Activated naive CD8-positive, alpha-beta T cell treated with anti-CD3 and anti-CD28 coated beads, Interleukin-2, amount 50 U/mL, for 24 hours (primary cell): ENCODE data around the gene ONECUT2.

Experiments used
- ATAC-seq: fragments of 150-1000 bp; cut with Tn5 transposase; one replicate; pipeline ENCODE4 v1.10.0; 2021
- DNase-seq: peaks from one replicate; pipeline ENCODE4 v3.0.0; 2021
- H3K27ac Mint-ChIP-seq: one replicate; pipeline ENCODE4 v1.8.0; 2021; ENCODE audit warnings: mild to moderate bottlenecking, mixed read lengths
- H3K27me3 Mint-ChIP-seq: one replicate; pipeline ENCODE4 v1.8.0; 2021; ENCODE audit warnings: mixed read lengths
- H3K36me3 Mint-ChIP-seq: one replicate; pipeline ENCODE4 v1.8.0; 2021; ENCODE audit warnings: low read depth, mixed read lengths
- H3K4me1 Mint-ChIP-seq: one replicate; pipeline ENCODE4 v1.8.0; 2021; ENCODE audit warnings: mixed read lengths
- H3K4me3 Mint-ChIP-seq: one replicate; pipeline ENCODE4 v1.8.0; 2021; ENCODE audit warnings: mild to moderate bottlenecking, moderate library complexity, mixed read lengths
- H3K9me3 Mint-ChIP-seq: one replicate; pipeline ENCODE4 v1.8.0; 2021; ENCODE audit warnings: mixed read lengths

Gene ONECUT2

GRCh38 chr18:57427429-57428201, 7.6 kb upstream of the ONECUT2 start:
- no peak overlapping the region for H3K4me3 Mint-ChIP-seq
- peaks cover 20% of the 10 kb centered on the region for H3K9me3 Mint-ChIP-seq
- ATAC-seq = no peak
- H3K27ac Mint-ChIP-seq = no peak overlapping the region
- DNase-seq = no peak
- peaks cover 68% of the 10 kb centered on the region for H3K27me3 Mint-ChIP-seq
- H3K36me3 Mint-ChIP-seq = peaks cover 11% of the 10 kb centered on the region
- H3K4me1 Mint-ChIP-seq = peaks cover 14% of the 10 kb centered on the region

GRCh38 chr18:57428221-57429150, 6.7 kb upstream of the ONECUT2 start:
- peaks cover 14% of the 10 kb centered on the region for H3K4me1 Mint-ChIP-seq
- ATAC-seq (no peak), DNase-seq (peak; percentile 2)
- no peak overlapping the region for H3K4me3 Mint-ChIP-seq
- peaks cover 13% of the 10 kb centered on the region for H3K36me3 Mint-ChIP-seq
- H3K9me3 Mint-ChIP-seq = peaks cover 20% of the 10 kb centered on the region
- H3K27ac Mint-ChIP-seq = no peak overlapping the region
- peaks cover 71% of the 10 kb centered on the region for H3K27me3 Mint-ChIP-seq

DNA sequence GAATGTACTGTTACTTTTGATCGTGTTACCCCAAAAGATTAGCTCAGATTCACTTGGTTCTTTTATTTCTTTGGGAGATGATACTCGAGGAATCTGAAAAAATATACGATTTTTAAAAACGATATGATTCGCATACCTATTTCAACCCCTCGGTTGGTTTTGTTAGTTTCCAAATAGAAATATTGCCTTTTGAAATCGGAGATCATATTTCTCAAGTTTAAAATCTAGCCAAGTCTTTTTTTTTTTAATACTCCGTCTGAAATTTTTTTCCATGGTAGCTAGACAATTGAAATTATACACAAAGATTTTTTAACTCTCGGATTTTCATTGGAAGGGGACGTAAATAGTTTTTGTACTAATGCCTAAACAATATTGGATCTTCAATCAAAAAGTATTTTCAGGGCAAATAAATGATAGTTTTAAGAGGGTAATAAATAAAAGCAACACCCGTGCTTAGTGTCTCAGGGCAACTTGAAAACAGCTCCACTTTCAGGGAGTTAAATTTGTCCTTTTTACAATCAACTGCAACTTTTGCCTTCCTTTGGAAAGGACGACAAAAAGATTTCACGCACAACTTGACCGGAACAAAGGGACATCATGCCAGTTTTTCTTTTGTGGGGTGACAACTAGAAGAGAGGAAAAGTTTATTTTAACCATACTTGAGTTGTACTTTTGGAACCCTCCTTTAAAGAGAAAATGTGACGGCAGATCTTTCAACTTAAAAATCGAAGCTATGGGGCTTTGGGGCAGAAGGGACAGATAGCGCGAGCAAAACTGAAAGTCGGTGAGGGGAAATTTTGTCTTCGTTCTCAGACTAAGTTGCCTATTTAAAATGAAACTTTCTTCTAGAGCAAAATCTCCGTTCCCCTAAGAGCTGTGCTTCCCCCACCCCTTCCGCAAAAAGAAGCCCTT, 5.8 kb upstream of the ONECUT2 start:
- Mint-ChIP-seq H3K36me3 (peaks cover 13% of the 10 kb centered on the region), H3K4me3 (peak overlapping the region; percentile 11), H3K27me3 (peaks cover 80% of the 10 kb centered on the region), H3K27ac (peak overlapping the region; percentile 39), H3K9me3 (peaks cover 20% of the 10 kb centered on the region), H3K4me1 (peaks cover 20% of the 10 kb centered on the region)
- ATAC-seq (no peak), DNase-seq (no peak)

DNA sequence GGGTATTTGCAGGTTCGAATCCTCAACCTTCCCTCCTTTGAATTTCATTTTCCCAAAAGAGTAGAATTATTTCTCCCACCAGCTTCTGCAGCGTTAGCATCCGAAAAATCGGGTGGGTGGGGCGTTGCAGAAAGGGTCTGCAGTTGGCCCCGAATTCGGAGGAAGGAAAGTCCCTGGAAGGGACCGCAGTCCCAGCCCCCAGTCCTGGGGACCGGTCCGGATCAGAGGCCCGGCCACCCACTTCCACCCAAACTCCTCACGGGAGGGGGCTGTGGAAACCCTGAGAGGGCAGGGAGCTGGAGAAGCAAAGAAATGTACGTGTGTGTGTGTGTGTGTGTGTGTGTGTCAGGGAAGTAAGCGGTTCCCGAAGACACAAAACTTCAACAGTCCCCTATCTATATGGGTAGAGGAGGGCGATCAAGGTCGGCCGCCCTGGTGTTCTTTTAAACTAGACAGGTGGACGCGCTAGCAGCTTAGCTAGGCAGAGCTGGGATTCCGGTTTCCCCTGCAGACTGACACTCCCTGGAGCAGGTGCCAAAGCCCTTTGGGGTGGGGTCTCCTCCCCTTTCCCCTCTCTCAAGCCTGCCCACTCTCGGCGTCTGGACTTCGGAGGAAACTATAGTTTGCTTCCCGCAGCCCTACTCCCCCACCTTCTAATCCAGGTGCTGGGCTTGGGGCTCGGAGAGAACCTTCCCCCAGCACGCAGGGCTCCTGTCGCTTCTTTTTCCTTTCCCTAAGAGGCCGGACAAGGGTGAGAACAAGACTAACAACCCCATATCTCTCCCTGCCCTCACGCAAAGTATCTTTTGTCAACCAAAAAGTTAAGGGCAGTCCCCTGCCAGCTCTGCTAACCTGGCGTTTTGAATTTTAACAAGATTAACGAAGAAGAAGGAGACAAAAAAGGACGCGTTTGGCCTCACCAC, 4.8 kb upstream of the ONECUT2 start:
- peaks cover 26% of the 10 kb centered on the region for H3K4me1 Mint-ChIP-seq

GRCh38 chr18:57431002-57431382, 4.2 kb upstream of the ONECUT2 start:
- no peak for ATAC-seq
- no peak overlapping the region for H3K4me3 Mint-ChIP-seq

More for the DNA sequence above, 4.8 kb upstream of the ONECUT2 start:
- H3K27me3 Mint-ChIP-seq = peaks cover 77% of the 10 kb centered on the region
- H3K36me3 Mint-ChIP-seq = peaks cover 13% of the 10 kb centered on the region
- DNase-seq (no peak), ATAC-seq (no peak)
- H3K9me3 Mint-ChIP-seq = peaks cover 20% of the 10 kb centered on the region
- no peak overlapping the region for H3K4me3 Mint-ChIP-seq
- H3K27ac Mint-ChIP-seq = no peak overlapping the region

DNA sequence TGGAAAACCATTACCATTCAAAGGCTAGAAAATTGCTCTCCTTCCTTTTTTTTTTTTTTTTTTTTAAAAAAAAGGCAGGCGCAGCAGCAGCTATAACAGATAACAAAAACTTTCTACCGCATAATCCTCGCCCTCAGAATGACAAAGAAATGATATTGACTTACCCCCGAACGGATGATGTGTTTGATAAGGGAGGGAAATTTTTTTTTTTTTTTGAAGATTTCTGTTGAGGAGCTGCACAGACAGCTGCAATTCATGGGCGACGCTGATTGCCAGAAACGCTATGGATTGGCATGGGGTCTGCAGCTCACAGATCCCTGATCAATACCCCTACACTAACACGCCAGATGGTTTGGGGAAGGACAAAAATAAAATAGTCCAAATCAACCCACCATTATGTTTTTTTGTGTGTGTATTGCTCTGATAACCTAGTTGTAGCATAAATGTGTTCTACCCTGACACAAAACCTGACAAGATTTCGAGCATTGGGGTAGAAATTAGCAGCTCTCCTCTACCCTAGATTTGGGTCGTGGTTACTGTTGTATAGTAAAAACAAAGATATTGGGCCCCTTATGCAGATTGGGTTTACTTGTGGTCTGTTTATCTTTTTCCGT, 3.6 kb upstream of the ONECUT2 start:
- ATAC-seq = no peak
- Mint-ChIP-seq H3K9me3 (peaks cover 19% of the 10 kb centered on the region), H3K27me3 (peaks cover 77% of the 10 kb centered on the region), H3K36me3 (peaks cover 11% of the 10 kb centered on the region), H3K4me1 (peaks cover 32% of the 10 kb centered on the region), H3K27ac (no peak overlapping the region), H3K4me3 (no peak overlapping the region)
- DNase-seq = no peak

More at GRCh38 chr18:57431002-57431382, 4.2 kb upstream of the ONECUT2 start:
- Mint-ChIP-seq H3K9me3 (peaks cover 20% of the 10 kb centered on the region), H3K27me3 (peaks cover 75% of the 10 kb centered on the region), H3K36me3 (peaks cover 11% of the 10 kb centered on the region), H3K4me1 (peaks cover 28% of the 10 kb centered on the region), H3K27ac (no peak overlapping the region)
- DNase-seq = no peak

- no peak overlapping the region for H3K4me3 Mint-ChIP-seq
- peaks cover 16% of the 10 kb centered on the region for H3K9me3 Mint-ChIP-seq
- peaks cover 34% of the 10 kb centered on the region for H3K4me1 Mint-ChIP-seq
- H3K27ac Mint-ChIP-seq = no peak overlapping the region
- H3K27me3 Mint-ChIP-seq = peaks cover 78% of the 10 kb centered on the region
- H3K36me3 Mint-ChIP-seq = peaks cover 11% of the 10 kb centered on the region
- DNase-seq (no peak), ATAC-seq (no peak)
These were observed 3.0 kb upstream of the ONECUT2 start for GRCh38 chr18:57432140-57432539.

- ATAC-seq = no peak
- peaks cover 11% of the 10 kb centered on the region for H3K36me3 Mint-ChIP-seq
- peaks cover 16% of the 10 kb centered on the region for H3K9me3 Mint-ChIP-seq
- no peak for DNase-seq
- H3K27ac Mint-ChIP-seq = no peak overlapping the region
- H3K4me3 Mint-ChIP-seq = no peak overlapping the region
- H3K4me1 Mint-ChIP-seq = peaks cover 38% of the 10 kb centered on the region
- H3K27me3 Mint-ChIP-seq = peaks cover 82% of the 10 kb centered on the region
These were observed 2.3 kb upstream of the ONECUT2 start for GRCh38 chr18:57432751-57433400.

- Mint-ChIP-seq H3K27me3 (peaks cover 86% of the 10 kb centered on the region), H3K27ac (no peak overlapping the region), H3K9me3 (peaks cover 16% of the 10 kb centered on the region), H3K36me3 (peaks cover 11% of the 10 kb centered on the region), H3K4me3 (no peak overlapping the region), H3K4me1 (peaks cover 43% of the 10 kb centered on the region)
- ATAC-seq (no peak), DNase-seq (no peak)
These were observed 1.7 kb upstream of the ONECUT2 start for GRCh38 chr18:57433482-57433881.

DNA sequence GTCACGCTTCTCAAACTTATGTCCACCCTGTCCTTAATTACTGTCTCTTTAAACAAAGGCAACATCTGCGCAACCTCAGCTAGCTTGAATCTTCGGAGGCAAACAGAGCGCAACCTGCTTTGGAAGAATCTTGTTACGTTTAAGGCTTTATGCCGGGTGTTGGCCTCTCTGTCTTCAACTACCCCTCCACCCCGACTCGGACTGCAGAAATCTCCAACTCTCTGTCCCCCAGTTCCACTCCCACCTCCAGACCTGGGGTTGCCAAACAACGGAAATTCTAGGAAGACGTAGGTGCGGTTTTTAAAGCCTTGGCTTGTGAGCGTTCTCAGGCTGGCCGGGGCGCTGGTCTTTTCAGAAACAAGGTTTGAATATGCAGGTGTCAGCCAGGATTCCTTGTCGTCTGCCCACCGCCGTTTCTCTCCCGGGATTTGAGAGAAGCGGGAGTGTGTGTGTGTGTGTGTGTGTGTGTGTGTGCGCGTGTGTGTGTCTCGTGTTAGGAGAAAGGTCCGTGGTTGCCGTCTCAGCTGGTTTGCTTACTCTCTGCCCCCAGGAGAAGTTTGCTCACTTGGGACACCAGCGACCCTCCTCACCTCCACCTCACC, 1.1 kb upstream of the ONECUT2 start:
- Mint-ChIP-seq H3K27ac (no peak overlapping the region), H3K9me3 (peaks cover 13% of the 10 kb centered on the region), H3K36me3 (peaks cover 9% of the 10 kb centered on the region), H3K4me1 (peaks cover 47% of the 10 kb centered on the region), H3K27me3 (peaks cover 89% of the 10 kb centered on the region), H3K4me3 (no peak overlapping the region)
- ATAC-seq (no peak), DNase-seq (no peak)

GRCh38 chr18:57435846-57436190, 644 bp downstream of the ONECUT2 start:
- Mint-ChIP-seq H3K9me3 (peaks cover 6% of the 10 kb centered on the region), H3K36me3 (peaks cover 1% of the 10 kb centered on the region), H3K4me3 (peak overlapping the region; percentile 67), H3K4me1 (peaks cover 49% of the 10 kb centered on the region), H3K27ac (peak overlapping the region; percentile 62), H3K27me3 (peaks cover 88% of the 10 kb centered on the region)
- no peak for ATAC-seq
- no peak for DNase-seq

- Mint-ChIP-seq H3K4me1 (peaks cover 54% of the 10 kb centered on the region), H3K9me3 (peaks cover 6% of the 10 kb centered on the region), H3K27me3 (peaks cover 88% of the 10 kb centered on the region), H3K27ac (peak overlapping the region; percentile 62), H3K4me3 (peak overlapping the region; percentile 67), H3K36me3 (peaks cover 1% of the 10 kb centered on the region)
- peak; percentile 7 for DNase-seq
- ATAC-seq = no peak
These were observed 1.2 kb downstream of the ONECUT2 start for GRCh38 chr18:57436191-57436964.
